Rectal smooth muscle tissue (tissue), 1 donor: ENCODE measurements around the gene SLC6A18.

Source experiments
- H3K27ac ChIP-seq: one replicate; pipeline ENCODE4 v1.7.0; 2013; ENCODE audit warnings: low read depth, low read length, inconsistent platforms
- H3K27me3 ChIP-seq: one replicate; pipeline ENCODE4 v1.7.0; 2013; ENCODE audit warnings: low read length; ENCODE audit not compliant: control insufficient read depth, insufficient read depth
- H3K36me3 ChIP-seq: one replicate; pipeline ENCODE4 v1.7.0; 2013; ENCODE audit warnings: low read length; ENCODE audit not compliant: control insufficient read depth, insufficient read depth
- H3K4me1 ChIP-seq: one replicate; pipeline ENCODE4 v1.7.0; 2013; ENCODE audit warnings: low read length; ENCODE audit not compliant: control insufficient read depth, insufficient read depth
- H3K4me3 ChIP-seq: one replicate; pipeline ENCODE4 v1.7.0; 2013; ENCODE audit warnings: low read length
- H3K9ac ChIP-seq: one replicate; pipeline ENCODE4 v1.7.0; 2013; ENCODE audit warnings: low read length

Gene SLC6A18

DNA sequence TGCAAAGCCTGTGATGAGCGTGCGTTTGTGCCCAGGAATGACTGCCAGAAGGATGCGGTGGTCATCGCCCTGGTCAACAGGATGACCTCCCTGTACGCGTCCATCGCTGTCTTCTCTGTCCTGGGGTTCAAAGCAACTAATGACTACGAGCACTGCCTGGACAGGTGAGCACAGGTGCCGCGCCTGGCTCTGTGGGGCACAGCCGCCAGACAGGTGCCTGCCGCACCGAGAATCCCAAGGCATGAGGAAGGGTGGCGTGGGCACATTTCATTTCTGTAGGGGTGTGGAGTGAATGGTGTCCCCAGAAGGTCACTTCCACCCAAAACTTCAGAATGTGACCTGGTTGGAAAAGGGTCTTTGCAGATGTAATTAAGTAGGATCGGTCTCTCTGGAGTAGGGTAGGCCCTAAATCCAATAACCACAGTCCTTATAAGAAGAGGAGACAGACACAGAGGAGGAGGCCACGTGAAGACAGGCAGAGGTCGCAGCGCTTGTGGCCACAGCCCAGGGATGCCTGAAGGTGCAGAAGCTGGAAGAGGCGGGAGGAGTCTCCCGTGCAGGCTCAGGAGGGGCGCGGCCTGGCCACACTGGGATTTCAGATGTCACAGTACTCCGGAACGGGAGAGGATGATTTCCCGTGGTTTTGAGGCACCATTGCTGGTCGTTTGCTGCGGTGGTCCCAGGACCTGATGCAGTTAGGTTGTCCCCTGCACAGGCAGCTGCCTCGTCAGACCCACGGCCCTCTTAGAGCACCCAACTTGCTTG is 15.5 kb downstream of the SLC6A18 start:
- Histone ChIP-seq H3K27ac (no peak overlapping the region), H3K4me1 (no peaks in the 10 kb centered on the region), H3K27me3 (peaks cover 4% of the 10 kb centered on the region), H3K9ac (no peak overlapping the region), H3K36me3 (no peaks in the 10 kb centered on the region), H3K4me3 (no peak overlapping the region)

- no peaks in the 10 kb centered on the region for H3K36me3 ChIP-seq
These were observed 16.4 kb downstream of the SLC6A18 start for GRCh38 chr5:1241509-1242080.

DNA sequence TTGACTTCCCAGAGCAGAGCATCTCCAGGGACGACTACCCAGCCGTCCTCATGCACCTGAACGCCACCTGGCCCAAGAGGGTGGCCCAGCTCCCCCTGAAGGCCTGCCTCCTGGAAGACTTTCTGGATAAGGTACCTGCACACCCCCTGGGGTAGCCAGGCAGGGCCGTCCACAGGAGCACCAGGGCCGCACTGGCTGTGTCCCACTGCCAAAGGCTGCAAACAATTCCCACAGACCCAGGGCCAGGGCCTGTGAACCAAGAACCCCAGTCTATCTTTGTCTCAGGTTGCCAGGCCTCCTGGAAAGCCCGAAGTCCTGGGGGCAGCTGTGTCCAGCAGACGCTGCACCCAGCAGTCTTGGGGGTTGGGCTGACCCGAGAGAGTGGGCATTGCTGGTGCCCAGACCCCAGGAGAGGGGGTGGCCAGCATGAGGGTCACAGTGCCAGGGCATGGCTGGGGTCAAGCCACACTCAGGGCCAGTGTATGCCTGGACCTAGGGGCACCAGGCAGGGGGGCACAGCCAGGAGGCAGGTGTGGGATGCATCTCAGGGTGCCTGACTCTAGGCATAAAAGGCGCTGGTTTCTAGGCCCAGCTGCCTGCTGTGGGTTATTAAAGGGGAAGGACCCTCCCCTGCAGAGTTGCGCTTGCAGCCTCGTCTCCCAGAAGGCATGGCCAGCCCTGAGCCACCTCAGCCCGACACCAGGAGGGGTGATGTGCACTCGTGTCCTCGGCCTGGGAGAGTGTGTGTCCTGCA is 17.7 kb downstream of the SLC6A18 start:
- H3K4me1 ChIP-seq, result no peaks in the 10 kb centered on the region
- peaks cover 4% of the 10 kb centered on the region for H3K27me3 ChIP-seq
- H3K9ac ChIP-seq, result no peak overlapping the region
- no peak overlapping the region for H3K4me3 ChIP-seq
- no peak overlapping the region for H3K27ac ChIP-seq
- no peaks in the 10 kb centered on the region for H3K36me3 ChIP-seq

More at GRCh38 chr5:1241509-1242080, 16.4 kb downstream of the SLC6A18 start:
- Histone ChIP-seq H3K4me3 (no peak overlapping the region), H3K27ac (no peak overlapping the region), H3K4me1 (no peaks in the 10 kb centered on the region), H3K9ac (no peak overlapping the region), H3K27me3 (peaks cover 4% of the 10 kb centered on the region)

DNA sequence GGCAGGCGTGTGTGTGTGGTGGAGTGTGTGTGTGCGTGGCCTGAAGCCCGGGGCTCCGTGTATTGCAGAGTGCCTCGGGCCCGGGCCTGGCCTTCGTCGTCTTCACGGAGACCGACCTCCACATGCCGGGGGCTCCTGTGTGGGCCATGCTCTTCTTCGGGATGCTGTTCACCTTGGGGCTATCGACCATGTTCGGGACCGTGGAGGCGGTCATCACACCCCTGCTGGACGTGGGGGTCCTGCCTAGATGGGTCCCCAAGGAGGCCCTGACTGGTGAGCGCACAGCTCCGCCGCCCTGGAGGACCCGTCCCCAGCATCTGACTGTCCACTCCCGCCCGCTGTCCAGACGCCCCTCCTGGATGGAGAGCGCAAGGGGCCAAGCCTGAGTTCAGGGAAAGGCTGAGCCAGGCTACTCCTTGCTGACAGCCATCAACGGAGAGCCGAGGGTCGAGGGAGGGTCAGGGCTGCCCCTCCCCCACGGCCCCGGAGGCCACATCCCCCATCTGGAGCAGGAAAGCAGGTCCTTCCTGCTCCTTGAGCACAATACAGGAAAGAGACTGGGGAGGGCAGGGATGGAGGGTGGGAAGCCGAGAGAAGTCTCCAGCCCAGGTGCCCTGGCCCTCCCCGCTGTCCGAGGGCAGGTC is 18.4 kb downstream of the SLC6A18 start:
- Histone ChIP-seq H3K4me3 (no peak overlapping the region), H3K4me1 (no peaks in the 10 kb centered on the region), H3K27me3 (peaks cover 4% of the 10 kb centered on the region), H3K9ac (no peak overlapping the region), H3K36me3 (no peaks in the 10 kb centered on the region), H3K27ac (no peak overlapping the region)

DNA sequence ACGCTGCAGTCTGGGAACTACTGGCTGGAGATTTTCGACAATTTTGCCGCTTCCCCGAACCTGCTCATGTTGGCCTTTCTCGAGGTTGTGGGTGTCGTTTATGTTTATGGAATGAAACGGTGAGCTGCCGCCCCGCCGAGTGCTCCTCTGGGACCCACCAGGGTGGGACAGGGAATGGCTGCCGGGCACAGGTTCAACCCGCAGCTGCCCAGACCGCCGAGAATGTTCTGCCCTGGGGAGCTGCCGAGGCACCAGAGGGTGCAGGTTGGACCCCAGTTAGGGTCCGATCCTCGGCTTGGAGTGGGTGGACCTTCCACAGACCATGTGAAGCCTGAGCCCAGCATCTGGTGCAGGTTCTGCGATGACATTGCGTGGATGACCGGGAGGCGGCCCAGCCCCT is 19.1 kb downstream of the SLC6A18 start:
- no peak overlapping the region for H3K9ac ChIP-seq
- no peak overlapping the region for H3K4me3 ChIP-seq
- H3K27ac ChIP-seq, result no peak overlapping the region
- H3K27me3 ChIP-seq, result peaks cover 4% of the 10 kb centered on the region
- no peaks in the 10 kb centered on the region for H3K36me3 ChIP-seq
- H3K4me1 ChIP-seq, result no peaks in the 10 kb centered on the region

- Histone ChIP-seq H3K4me1 (no peaks in the 10 kb centered on the region), H3K27me3 (peaks cover 4% of the 10 kb centered on the region), H3K36me3 (no peaks in the 10 kb centered on the region), H3K4me3 (no peak overlapping the region), H3K9ac (no peak overlapping the region), H3K27ac (no peak overlapping the region)
These were observed 19.8 kb downstream of the SLC6A18 start for GRCh38 chr5:1244976-1245375.

DNA sequence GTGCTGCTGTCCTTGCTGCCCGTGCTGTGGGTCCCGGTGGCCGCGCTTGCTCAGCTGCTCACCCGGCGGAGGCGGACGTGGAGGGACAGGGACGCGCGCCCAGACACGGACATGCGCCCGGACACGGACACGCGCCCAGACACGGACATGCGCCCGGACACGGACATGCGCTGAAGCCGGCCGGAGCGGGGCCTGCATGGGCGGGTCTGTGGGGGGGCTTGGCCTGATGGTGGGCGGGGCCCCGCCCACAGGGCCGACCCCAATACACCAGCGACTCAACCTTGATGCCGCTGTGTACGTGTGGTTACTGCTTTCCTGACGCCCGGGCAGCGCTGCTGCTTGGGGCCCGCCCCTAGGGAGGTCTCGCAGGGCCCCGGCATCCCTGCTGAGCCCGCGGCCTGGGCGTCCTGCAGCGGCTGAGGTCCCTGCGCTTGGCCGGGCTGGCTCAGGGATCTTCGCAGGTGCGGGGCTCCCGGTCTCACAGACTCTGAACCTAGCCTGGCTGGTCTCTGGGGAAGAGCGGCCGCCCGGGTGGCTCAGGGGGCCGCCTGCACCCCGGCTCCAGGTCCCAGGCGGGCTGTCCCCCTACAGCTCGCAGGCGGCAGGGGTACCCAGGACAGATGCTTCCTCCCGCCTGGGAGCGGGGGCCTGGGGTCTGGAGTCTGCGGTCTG is 20.9 kb downstream of the SLC6A18 start:
- no peak overlapping the region for H3K27ac ChIP-seq
- no peak overlapping the region for H3K4me3 ChIP-seq
- H3K36me3 ChIP-seq, result no peaks in the 10 kb centered on the region
- no peak overlapping the region for H3K9ac ChIP-seq
- H3K27me3 ChIP-seq, result peaks cover 4% of the 10 kb centered on the region
- H3K4me1 ChIP-seq, result no peaks in the 10 kb centered on the region

GRCh38 chr5:1246711-1247431 is 21.7 kb downstream of the SLC6A18 start:
- Histone ChIP-seq H3K36me3 (no peaks in the 10 kb centered on the region), H3K27me3 (peaks cover 4% of the 10 kb centered on the region), H3K27ac (no peak overlapping the region), H3K4me3 (no peak overlapping the region), H3K4me1 (no peaks in the 10 kb centered on the region), H3K9ac (no peak overlapping the region)

DNA sequence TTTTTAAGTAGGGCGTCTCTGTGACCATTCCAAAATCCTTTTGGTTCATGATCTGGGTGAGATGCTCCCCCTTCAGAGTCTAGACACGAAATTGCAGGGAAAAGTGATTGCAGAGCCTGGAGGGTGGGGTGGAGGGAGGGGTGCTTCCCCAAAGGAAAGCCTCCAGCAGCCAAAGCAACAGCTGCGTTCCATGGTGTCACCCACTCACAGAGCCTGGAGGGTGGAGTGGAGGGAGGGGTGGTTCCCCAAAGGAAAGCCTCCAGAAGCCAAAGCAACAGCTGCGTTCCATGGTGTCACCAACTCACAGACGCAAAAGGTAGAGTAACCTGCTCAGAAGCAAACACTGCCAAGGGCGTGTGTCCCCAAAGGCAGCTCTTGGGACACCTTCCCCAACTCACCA is 22.6 kb downstream of the SLC6A18 start:
- Histone ChIP-seq H3K4me3 (no peak overlapping the region), H3K27me3 (peaks cover 2% of the 10 kb centered on the region), H3K27ac (no peak overlapping the region), H3K36me3 (no peaks in the 10 kb centered on the region), H3K9ac (no peak overlapping the region), H3K4me1 (no peaks in the 10 kb centered on the region)

DNA sequence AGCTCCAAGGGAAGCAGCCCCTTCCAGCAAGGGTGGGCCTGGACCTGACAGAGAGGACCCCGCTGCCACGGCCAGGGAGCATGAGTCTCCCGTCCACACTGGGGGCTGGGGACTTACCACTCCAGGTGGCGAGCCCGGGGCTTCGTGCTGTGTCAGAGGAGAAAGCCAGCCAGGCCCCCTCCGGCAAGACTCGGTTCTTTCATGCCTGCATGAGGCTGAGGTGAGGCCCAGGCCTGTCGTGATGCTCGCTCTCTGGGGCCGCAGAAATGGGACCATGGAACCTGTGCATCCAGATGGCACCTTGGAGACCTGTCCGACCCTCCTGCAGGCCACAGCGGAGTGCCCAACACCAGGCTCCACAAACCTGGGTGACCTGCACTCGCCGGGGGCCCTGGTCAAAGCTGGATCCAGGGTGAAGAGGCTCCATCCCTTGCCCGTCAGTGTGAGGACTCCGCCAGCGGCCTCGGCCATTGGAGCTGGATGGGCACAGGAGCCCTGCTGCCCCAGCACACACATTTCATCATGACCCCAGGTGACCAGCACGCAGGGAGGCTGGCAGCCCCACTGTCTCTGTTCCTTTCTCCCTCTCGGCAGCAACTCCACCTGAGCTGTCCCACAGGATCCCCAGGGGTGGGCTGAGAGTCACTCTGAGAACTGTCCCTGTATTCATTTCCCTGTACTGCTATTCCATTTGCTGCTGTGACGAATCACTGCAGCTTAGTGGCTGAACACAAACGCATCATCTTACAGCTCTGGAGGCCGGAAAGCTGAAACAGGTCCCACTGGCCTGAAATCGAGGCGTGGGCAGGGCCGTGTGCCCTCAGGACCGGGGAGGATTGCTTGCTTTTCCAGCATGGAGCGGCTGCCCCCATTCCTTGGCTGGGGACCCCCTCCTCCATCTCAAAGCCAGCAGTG is 24.4 kb downstream of the SLC6A18 start:
- H3K4me3 ChIP-seq, result no peak overlapping the region
- no peaks in the 10 kb centered on the region for H3K36me3 ChIP-seq
- no peak overlapping the region for H3K9ac ChIP-seq
- no peaks in the 10 kb centered on the region for H3K4me1 ChIP-seq
- H3K27me3 ChIP-seq, result peaks cover 2% of the 10 kb centered on the region
- H3K27ac ChIP-seq, result no peak overlapping the region
